ENCODE results near the gene HEYL. TPM values are rescaled to one million over a fixed set of nuclear protein-coding genes. Genes with fewer than 3 reads are reported as not detected.

The HEYL gene
- total RNA-seq, 1 donor from 2014 or later, result not detected

- DNase-seq (ENCODE audit: low read depth) (no peak), FAIRE-seq (no peak)
- no peak for TF ChIP-seq CTCF (IDR thresholded peaks at IDR 0.05; ENCODE audit: insufficient read depth, low read length, severe bottlenecking)
- Histone ChIP-seq H3K36me3 (ENCODE audit: control insufficient read depth, insufficient read depth, low read length) (no peaks in the 10 kb centered on the region), H3K27me3 (ENCODE audit: control insufficient read depth, insufficient read depth, low read length) (peaks cover 3% of the 10 kb centered on the region), H3K4me3 (ENCODE audit: low read depth, low read length) (no peak overlapping the region)
These were observed 1.4 kb upstream of the HEYL start for GRCh38 chr1:39640861-39641260.

- TF ChIP-seq CTCF (IDR thresholded peaks at IDR 0.05; ENCODE audit: insufficient read depth, low read length, severe bottlenecking), result no peak
- H3K4me3 ChIP-seq (ENCODE audit: low read depth, low read length), result no peak overlapping the region
- FAIRE-seq, result no peak
- H3K36me3 ChIP-seq (ENCODE audit: control insufficient read depth, insufficient read depth, low read length), result no peaks in the 10 kb centered on the region
- H3K27me3 ChIP-seq (ENCODE audit: control insufficient read depth, insufficient read depth, low read length), result peaks cover 10% of the 10 kb centered on the region
- no peak for DNase-seq (ENCODE audit: low read depth)
These were observed 508 bp downstream of the HEYL start for GRCh38 chr1:39638965-39639304.

- Histone ChIP-seq H3K27me3 (ENCODE audit: control insufficient read depth, insufficient read depth, low read length) (peaks cover 20% of the 10 kb centered on the region), H3K4me3 (ENCODE audit: low read depth, low read length) (no peak overlapping the region)
- no peak for TF ChIP-seq CTCF (IDR thresholded peaks at IDR 0.05; ENCODE audit: insufficient read depth, low read length, severe bottlenecking)
These were observed 2.1 kb downstream of the HEYL start for GRCh38 chr1:39637361-39637760.

GRCh38 chr1:39635871-39636210, 3.6 kb downstream of the HEYL start:
- no peak for TF ChIP-seq CTCF (IDR thresholded peaks at IDR 0.05; ENCODE audit: insufficient read depth, low read length, severe bottlenecking)
- Histone ChIP-seq H3K27me3 (ENCODE audit: control insufficient read depth, insufficient read depth, low read length) (peaks cover 24% of the 10 kb centered on the region), H3K4me3 (ENCODE audit: low read depth, low read length) (no peak overlapping the region), H3K36me3 (ENCODE audit: control insufficient read depth, insufficient read depth, low read length) (no peaks in the 10 kb centered on the region)
- FAIRE-seq, result no peak
- DNase-seq (ENCODE audit: low read depth), result no peak

More at GRCh38 chr1:39637361-39637760, 2.1 kb downstream of the HEYL start:
- no peak for DNase-seq (ENCODE audit: low read depth)
- FAIRE-seq, result no peak
- H3K36me3 ChIP-seq (ENCODE audit: control insufficient read depth, insufficient read depth, low read length), result no peaks in the 10 kb centered on the region

GRCh38 chr1:39635205-39635870, 4.1 kb downstream of the HEYL start:
- Histone ChIP-seq H3K36me3 (ENCODE audit: control insufficient read depth, insufficient read depth, low read length) (no peaks in the 10 kb centered on the region), H3K27me3 (ENCODE audit: control insufficient read depth, insufficient read depth, low read length) (peaks cover 28% of the 10 kb centered on the region), H3K4me3 (ENCODE audit: low read depth, low read length) (no peak overlapping the region)
- TF ChIP-seq CTCF (IDR thresholded peaks at IDR 0.05; ENCODE audit: insufficient read depth, low read length, severe bottlenecking), result no peak
- no peak for DNase-seq (ENCODE audit: low read depth)
- FAIRE-seq, result no peak

- DNase-seq (ENCODE audit: low read depth) (no peak), FAIRE-seq (no peak)
- no peak for TF ChIP-seq CTCF (IDR thresholded peaks at IDR 0.05; ENCODE audit: insufficient read depth, low read length, severe bottlenecking)
- Histone ChIP-seq H3K4me3 (ENCODE audit: low read depth, low read length) (no peak overlapping the region), H3K36me3 (ENCODE audit: control insufficient read depth, insufficient read depth, low read length) (no peaks in the 10 kb centered on the region), H3K27me3 (ENCODE audit: control insufficient read depth, insufficient read depth, low read length) (peaks cover 29% of the 10 kb centered on the region)
These were observed 6.0 kb downstream of the HEYL start for GRCh38 chr1:39633422-39633821.
